Thymus (tissue), 11 donors: Measurements from ENCODE around the gene FAM20A. TPM values are rescaled to one million over a fixed set of nuclear protein-coding genes. Genes with fewer than 3 reads are reported as not detected.

Source experiments
- DNase-seq, 9 donors: peaks; one replicate each; pipeline ENCODE4 v3.0.0-alpha.2; 2013; ENCODE audit warnings: low spot score in 9 of 9, low read depth in 6 of 9, missing footprints in 1 of 9
- H3K27ac ChIP-seq, 2 donors: one replicate each; pipeline ENCODE4 v1.5.1; 2013; ENCODE audit warnings: control low read depth in 1 of 2, low read depth in 1 of 2, low read length in 1 of 2, mild to moderate bottlenecking in 1 of 2, moderate library complexity in 1 of 2
- H3K27me3 ChIP-seq, 2 donors: one replicate each; pipeline ENCODE4 v1.5.1; 2013; ENCODE audit warnings: low read length in 1 of 2; ENCODE audit not compliant: control insufficient read depth in 2 of 2, insufficient read depth in 1 of 2
- H3K36me3 ChIP-seq, 2 donors: one replicate each; pipeline ENCODE4 v1.5.1; 2013; ENCODE audit warnings: low read length in 1 of 2, mild to moderate bottlenecking in 1 of 2, moderate library complexity in 1 of 2; ENCODE audit not compliant: control insufficient read depth in 2 of 2, insufficient read depth in 2 of 2
- H3K4me1 ChIP-seq, 2 donors: one replicate each; pipeline ENCODE4 v1.5.1; 2013; ENCODE audit warnings: low read length in 2 of 2; ENCODE audit not compliant: control insufficient read depth in 2 of 2, insufficient read depth in 2 of 2
- H3K4me3 ChIP-seq, 2 donors: one replicate each; pipeline ENCODE4 v1.5.1; 2013; ENCODE audit warnings: low read length in 2 of 2, control low read depth in 1 of 2, mild to moderate bottlenecking in 1 of 2
- H3K9me3 ChIP-seq, 2 donors: one replicate each; pipeline ENCODE4 v1.5.1; 2013; ENCODE audit warnings: low read length in 1 of 2, mild to moderate bottlenecking in 1 of 2; ENCODE audit not compliant: control insufficient read depth in 2 of 2, insufficient read depth in 1 of 2
- WGBS: extraction: QIAGEN DNeasy Blood & Tissue Kit; methylation state at CpG from one replicate; pipeline ENCODE4 v1.1.7; 2013; 5-methylcytosine and 5-hydroxymethylcytosine counted together
- polyA plus RNA-seq: library from polyadenylated mRNA; stranded (reverse); fragments of 200-250 nt; gene quantifications from one replicate; pipeline ENCODE4 v1.2.3, GENCODE V29; 2013
- total RNA-seq: library from RNA; stranded (reverse); fragments of 120-200 nt; gene quantifications from one replicate; pipeline ENCODE4 v1.2.4, GENCODE V29; 2013
- donor health status: healthy.

The FAM20A gene
- total and polyA plus RNA-seq, 2 donors, result 3.7 to 35.3 TPM

- no peak for DNase-seq
- Histone ChIP-seq H3K4me3 (no peak overlapping the region), H3K36me3 (no peaks in the 10 kb centered on the region), H3K9me3 (no peaks in the 10 kb centered on the region), H3K27me3 (peaks cover 0 to 4% of the 10 kb centered on the region in 2 donors), H3K27ac (peak overlapping the region in 1 of 2 donors; percentile 72), H3K4me1 (peaks cover 0 to 29% of the 10 kb centered on the region in 2 donors)
- 93% methylated on average over 3 of the region's 3 CpGs for WGBS
Measured at GRCh38 chr17:68577497-68577821, 23.7 kb downstream of the FAM20A start.

- 91% methylated on average over 8 of the region's 8 CpGs for WGBS
- peaks cover 0 to 34% of the 10 kb centered on the region in 2 donors for H3K4me1 ChIP-seq
- H3K4me3 ChIP-seq, result no peak overlapping the region
- H3K27me3 ChIP-seq, result peaks cover 0 to 4% of the 10 kb centered on the region in 2 donors
- no peak for DNase-seq
- peak overlapping the region in 1 of 2 donors; percentile 72 for H3K27ac ChIP-seq
- no peaks in the 10 kb centered on the region for H3K9me3 ChIP-seq
- H3K36me3 ChIP-seq, result no peaks in the 10 kb centered on the region
Measured at GRCh38 chr17:68576811-68577496, 24.2 kb downstream of the FAM20A start.

GRCh38 chr17:68576137-68576536, 25.0 kb downstream of the FAM20A start:
- Histone ChIP-seq H3K9me3 (no peaks in the 10 kb centered on the region), H3K4me1 (peaks cover 0 to 31% of the 10 kb centered on the region in 2 donors), H3K4me3 (no peak overlapping the region), H3K27me3 (peaks cover 0 to 4% of the 10 kb centered on the region in 2 donors), H3K36me3 (no peaks in the 10 kb centered on the region), H3K27ac (peak overlapping the region in 1 of 2 donors; percentile 72)
- DNase-seq, result no peak
- 98% methylated on average over 2 of the region's 2 CpGs for WGBS

GRCh38 chr17:68573338-68573737, 27.8 kb downstream of the FAM20A start:
- no peak overlapping the region for H3K27ac ChIP-seq
- H3K4me3 ChIP-seq, result no peak overlapping the region
- peaks cover 0 to 19% of the 10 kb centered on the region in 2 donors for H3K4me1 ChIP-seq
- H3K36me3 ChIP-seq, result no peaks in the 10 kb centered on the region
- 96% methylated on average over 1 of the region's 1 CpG for WGBS
- no peaks in the 10 kb centered on the region for H3K9me3 ChIP-seq
- no peak for DNase-seq
- H3K27me3 ChIP-seq, result no peaks in the 10 kb centered on the region

GRCh38 chr17:68572138-68572842, 28.9 kb downstream of the FAM20A start:
- no peak overlapping the region for H3K27ac ChIP-seq
- H3K27me3 ChIP-seq, result no peaks in the 10 kb centered on the region

GRCh38 chr17:68570526-68570925, 30.6 kb downstream of the FAM20A start:
- Histone ChIP-seq H3K9me3 (no peaks in the 10 kb centered on the region), H3K27ac (no peak overlapping the region), H3K36me3 (no peaks in the 10 kb centered on the region), H3K4me3 (no peak overlapping the region), H3K27me3 (no peaks in the 10 kb centered on the region), H3K4me1 (peaks cover 0 to 5% of the 10 kb centered on the region in 2 donors)
- WGBS, result 83% methylated on average over 1 of the region's 1 CpG
- no peak for DNase-seq

More at GRCh38 chr17:68572138-68572842, 28.9 kb downstream of the FAM20A start:
- no peak overlapping the region for H3K4me3 ChIP-seq
- WGBS, result 83% methylated on average over 6 of the region's 6 CpGs
- no peak for DNase-seq
- no peaks in the 10 kb centered on the region for H3K36me3 ChIP-seq
- H3K9me3 ChIP-seq, result no peaks in the 10 kb centered on the region
- H3K4me1 ChIP-seq, result peaks cover 0 to 19% of the 10 kb centered on the region in 2 donors

- DNase-seq, result no peak
- H3K9me3 ChIP-seq, result no peaks in the 10 kb centered on the region
- peaks cover 0 to 5% of the 10 kb centered on the region in 2 donors for H3K4me1 ChIP-seq
- no peak overlapping the region for H3K27ac ChIP-seq
- no peaks in the 10 kb centered on the region for H3K36me3 ChIP-seq
- no peaks in the 10 kb centered on the region for H3K27me3 ChIP-seq
- H3K4me3 ChIP-seq, result no peak overlapping the region
Measured at GRCh38 chr17:68569346-68569745, 31.8 kb downstream of the FAM20A start.

- 91% methylated on average over 2 of the region's 2 CpGs for WGBS
- no peak overlapping the region for H3K27ac ChIP-seq
- H3K27me3 ChIP-seq, result no peaks in the 10 kb centered on the region
Measured at GRCh38 chr17:68568581-68568980, 32.6 kb downstream of the FAM20A start.

GRCh38 chr17:68567581-68567980, 33.6 kb downstream of the FAM20A start:
- H3K36me3 ChIP-seq, result no peaks in the 10 kb centered on the region
- 98% methylated on average over 8 of the region's 8 CpGs for WGBS
- H3K27me3 ChIP-seq, result no peaks in the 10 kb centered on the region
- no peaks in the 10 kb centered on the region for H3K9me3 ChIP-seq
- DNase-seq, result no peak
- no peak overlapping the region for H3K27ac ChIP-seq
- peaks cover 0 to 5% of the 10 kb centered on the region in 2 donors for H3K4me1 ChIP-seq
- H3K4me3 ChIP-seq, result no peak overlapping the region

More at GRCh38 chr17:68568581-68568980, 32.6 kb downstream of the FAM20A start:
- no peak for DNase-seq
- H3K9me3 ChIP-seq, result no peaks in the 10 kb centered on the region
- no peak overlapping the region for H3K4me3 ChIP-seq
- H3K36me3 ChIP-seq, result no peaks in the 10 kb centered on the region
- H3K4me1 ChIP-seq, result peaks cover 0 to 5% of the 10 kb centered on the region in 2 donors
